GM21825 (cell line): ENCODE data around the gene ETFA.

Source experiments
- ATAC-seq: cut with Tn5 transposase; IDR thresholded peaks from one replicate; pipeline ENCODE4 v1.9.1; 2021; ENCODE audit warnings: mild to moderate bottlenecking, moderate library complexity; ENCODE audit not compliant: unreplicated experiment

ETFA gene

GRCh38 chr15:76199106-76200082 is 111.9 kb downstream of the ETFA start:
- no peak for ATAC-seq

DNA sequence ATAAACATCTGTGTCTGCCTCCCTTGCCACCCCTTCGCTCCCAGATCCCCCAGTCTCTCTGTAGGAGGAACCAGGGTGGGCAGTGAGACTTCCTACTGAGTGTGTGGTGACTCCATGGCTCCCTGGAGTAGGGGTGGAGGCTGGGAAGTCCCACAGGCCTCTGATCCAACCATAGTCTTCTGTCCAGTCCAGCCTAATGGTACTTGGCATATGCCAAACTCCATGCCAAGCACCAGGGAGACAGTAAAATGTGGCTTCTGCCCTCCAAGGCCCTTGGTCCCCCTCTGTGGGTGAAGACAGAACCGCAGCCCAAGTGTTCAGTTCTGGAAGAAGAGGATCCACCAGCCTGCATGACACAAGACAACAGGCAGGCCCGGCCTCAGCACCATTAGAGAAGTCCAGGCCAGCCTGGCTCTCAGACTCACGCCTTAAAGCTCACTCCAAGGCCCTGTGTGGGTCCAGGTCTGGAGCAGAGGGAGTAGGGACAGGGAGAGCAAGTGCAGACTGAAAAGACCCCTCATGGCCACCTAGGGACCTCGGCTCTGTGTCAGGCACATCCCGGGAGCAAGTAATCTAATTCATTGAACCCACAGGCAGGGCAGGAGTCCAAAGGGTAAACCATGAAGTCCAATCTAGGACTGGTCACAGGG is 112.7 kb downstream of the ETFA start:
- ATAC-seq, result no peak

GRCh38 chr15:76197703-76198455 is 113.4 kb downstream of the ETFA start:
- ATAC-seq, result no peak

DNA sequence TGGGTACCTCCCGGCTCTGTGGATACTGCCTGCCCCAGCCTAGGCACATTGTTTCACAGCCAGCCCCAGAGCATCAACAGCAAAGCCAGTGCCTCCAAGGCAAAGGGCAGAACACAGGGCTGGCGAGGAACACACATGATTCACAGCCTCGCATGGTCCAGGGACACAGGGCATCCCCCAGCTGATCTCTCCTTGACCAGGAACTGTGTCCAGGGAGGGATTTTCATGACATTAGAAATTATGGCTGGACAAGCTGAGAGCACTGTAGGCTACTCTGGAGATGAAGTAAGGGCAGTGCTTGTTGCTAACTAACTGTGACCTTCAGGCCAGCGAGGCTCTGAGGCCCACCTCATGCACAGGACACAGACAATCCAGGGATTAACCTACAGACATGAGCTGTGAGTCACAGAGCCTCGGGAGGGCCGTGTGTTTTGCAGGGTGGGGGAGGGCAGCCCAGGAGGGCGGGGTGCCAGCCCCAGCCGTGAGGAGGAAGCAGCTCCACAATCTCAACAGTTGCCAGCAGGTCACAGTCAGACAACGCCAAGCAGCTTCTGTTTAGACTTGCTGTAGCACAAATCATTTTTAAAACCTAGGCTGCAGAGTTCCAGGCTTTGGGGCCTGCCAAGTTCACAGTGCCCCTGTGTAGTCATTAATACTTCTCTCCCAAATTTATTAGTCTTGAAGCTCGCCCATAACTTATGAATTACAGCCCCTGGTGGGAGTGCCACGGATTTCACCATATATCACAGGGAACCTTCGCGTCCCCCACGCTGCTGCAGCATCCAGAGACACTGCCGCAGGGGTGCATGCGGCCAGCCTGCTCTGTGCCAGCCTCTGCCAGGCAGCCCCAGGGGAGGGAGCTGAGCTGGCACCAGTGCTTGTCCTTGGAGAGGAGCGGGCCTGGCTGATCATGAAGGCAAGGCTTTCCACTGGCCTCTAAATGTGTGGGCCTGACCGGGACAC is 114.7 kb downstream of the ETFA start:
- no peak for ATAC-seq

DNA sequence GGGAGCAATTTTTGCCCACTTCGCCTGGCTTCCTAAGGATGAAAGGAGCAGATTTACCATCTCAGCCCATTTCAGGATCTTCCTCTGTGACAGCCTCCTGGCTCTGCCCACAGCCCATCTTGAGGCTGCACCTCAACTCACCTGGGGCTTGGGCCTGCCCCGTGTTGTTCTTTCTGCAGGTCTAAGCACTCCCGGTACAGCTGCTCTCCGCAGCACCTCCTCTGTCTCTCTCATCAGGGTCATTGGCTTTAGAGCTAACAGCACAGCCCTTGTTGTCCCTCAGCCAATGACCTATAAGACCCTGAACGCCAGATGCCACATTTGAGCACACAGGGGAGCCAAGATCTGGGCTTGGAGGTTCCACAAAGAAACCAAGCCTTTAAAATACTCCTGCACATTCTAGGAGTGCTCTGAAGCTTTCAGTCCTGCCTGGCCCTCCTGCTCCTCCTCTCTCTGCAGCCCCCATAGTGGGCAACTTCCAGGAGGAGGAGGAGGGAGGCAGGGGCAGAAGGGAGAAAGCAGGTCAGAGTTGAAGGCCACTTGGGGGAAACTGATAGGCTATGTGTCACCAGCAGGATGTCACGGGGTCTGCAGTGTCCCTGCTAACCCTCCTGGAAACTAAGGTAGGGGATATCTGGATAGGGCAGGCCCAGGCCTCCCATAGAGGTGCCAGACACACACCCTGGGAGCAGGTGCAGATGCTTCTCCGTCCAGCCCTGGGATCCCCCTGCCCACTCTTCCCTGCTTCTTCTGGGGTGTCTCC is 115.6 kb downstream of the ETFA start:
- no peak for ATAC-seq

DNA sequence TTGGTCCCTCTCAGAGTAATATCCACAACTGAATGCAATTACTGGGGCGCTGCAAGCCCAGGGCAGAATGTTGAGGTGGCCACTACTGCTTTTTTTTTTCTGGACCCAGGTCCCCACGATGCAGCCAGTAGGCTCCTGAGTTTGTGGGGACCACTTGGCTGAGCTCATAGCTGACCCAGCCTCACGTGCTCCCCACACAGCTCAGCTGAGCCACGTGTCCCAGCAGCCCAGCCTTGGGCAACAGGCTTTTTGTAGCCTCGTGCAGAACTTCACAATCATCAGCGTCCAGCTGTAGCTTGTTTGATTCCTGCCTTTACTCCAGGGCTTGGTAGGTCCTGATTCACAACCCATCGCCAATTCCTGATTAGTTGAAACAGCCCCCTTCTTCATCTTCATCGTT is 117.3 kb downstream of the ETFA start:
- no peak for ATAC-seq

- no peak for ATAC-seq
These were observed 118.6 kb downstream of the ETFA start for GRCh38 chr15:76192715-76193114.

DNA sequence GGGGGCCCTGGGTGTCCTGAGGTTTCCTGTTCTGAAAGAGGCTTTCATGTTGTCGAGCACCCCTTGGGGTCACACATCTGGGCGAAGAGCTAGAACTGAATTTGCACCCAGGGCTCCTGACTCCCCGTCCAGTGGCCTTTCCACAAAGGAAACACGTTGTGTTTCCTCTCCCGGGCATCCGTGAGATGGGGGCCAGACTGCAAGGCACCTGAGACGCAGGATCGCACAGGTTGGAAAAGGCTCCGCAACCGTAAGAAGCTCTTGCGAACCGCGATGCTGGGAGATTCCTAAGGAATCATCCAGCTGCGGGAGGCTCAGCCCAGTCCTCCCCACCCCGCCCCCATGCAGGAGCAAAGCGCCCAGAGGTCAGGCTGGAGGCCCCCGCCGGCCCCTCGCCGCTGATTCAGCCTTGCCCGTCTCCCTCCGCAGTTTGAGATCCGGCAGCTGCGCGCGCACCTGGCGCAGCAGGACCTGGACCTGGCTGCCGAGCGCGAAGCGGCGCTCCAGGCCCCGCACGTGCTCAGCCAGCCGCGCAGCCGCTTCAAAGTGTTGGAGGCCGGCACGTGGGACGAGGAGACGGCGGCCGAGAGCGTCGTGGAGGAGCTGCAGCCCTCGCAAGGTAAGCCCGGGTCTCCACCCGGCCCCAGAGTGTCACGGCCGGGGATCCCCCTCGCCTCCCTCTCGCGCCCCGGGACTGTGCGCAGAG is 119.6 kb downstream of the ETFA start:
- no peak for ATAC-seq

DNA sequence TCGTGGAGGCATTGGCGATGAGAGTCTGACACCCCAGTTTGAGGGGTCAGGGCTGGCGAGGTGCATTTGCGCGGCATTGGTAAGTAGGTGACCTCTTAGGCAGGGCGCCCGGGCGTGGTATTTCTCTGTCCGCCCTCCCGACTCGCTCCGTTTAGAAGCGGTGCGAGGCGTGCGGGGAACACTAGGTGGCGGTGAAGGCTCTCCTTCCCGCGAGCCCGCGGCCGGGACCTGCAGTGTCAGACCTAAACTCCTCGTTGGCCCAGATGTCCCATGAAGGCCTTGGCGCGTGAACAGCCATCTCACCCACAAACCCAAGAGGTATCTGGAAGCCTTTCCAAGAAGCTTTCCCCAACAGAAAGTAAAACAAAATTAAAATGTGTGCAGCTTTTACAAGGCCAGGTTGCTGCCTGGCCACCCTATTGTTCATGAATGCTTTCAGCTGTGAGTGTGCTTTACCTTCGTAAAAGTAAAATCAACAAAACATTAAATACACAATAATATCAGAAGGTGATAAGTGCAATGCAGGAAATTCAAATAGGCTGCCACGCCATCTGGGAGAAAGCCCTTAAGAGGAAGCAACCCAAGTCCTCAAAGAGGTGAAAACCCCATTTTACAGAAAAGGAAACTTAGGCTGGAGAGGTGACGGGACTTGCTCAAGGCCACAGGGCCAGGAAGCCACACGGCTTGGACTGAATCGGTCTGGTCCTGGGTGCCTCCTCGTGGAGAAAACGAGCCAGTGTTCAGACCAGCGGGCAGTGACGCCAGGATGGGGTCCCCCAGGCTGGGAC is 120.3 kb downstream of the ETFA start:
- ATAC-seq, result peak; percentile 63

- ATAC-seq, result no peak
These were observed 121.2 kb downstream of the ETFA start for GRCh38 chr15:76190070-76190564.

DNA sequence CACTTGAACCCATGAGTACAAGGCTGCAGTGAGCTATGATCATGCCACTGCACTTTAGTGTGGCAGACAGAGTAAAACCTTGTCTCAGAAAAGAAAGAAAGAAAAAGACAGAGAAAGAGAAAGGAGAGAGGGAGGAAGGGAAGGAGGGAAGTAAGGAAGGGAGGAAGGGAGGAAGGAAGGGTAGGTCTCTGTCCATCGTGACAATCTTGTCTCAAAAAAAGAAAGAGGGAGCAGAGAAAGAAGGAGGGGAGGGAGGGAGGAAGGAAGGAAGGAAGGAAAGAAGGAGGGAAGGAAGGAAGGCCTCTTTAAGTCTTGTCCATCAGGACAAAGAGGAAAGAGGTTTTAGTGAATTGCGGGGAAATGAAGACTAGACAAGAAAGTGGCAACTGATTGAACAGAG is 122.2 kb downstream of the ETFA start:
- ATAC-seq, result no peak

DNA sequence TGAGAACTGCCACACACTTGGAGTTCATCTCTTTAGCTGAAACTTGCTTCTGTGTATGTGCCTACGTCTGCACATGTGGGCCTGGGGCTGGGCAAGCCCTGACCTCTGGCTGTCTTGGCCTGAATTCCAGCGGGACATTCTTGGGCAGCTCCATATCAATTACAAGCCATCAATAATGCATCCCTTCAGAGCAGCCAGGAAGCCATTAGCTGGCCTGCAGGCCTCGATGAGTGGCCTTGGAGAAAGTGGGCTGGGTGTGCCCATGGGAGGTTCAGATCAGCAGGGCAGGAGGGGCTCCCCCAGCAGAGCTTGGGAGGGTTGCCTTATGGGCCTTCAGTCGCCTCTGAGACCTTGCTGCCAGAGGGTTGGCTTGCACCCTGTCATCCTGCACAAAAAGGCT is 124.1 kb downstream of the ETFA start:
- no peak for ATAC-seq

- no peak for ATAC-seq
These were observed 125.6 kb downstream of the ETFA start for GRCh38 chr15:76185716-76186115.

DNA sequence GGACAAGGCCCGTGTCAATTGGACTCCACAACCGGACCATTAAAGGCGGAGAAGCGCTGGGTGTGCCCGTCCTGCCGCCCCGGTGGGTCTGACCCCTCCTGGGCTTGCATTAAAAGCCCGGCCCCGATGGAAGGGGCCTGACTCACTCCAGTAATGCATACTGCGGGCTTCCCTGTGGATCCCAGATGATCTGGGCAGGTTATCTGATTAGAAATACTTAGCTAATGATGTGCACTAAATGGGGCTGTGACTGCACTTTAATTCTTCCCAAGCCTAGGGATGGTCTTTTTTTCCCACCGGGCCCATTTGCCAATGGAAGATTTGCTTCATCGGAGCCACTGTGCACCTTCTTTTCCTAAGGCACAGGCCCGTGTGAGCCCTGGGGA is 126.6 kb downstream of the ETFA start:
- ATAC-seq, result no peak

GRCh38 chr15:76183930-76184649 is 127.2 kb downstream of the ETFA start:
- no peak for ATAC-seq

DNA sequence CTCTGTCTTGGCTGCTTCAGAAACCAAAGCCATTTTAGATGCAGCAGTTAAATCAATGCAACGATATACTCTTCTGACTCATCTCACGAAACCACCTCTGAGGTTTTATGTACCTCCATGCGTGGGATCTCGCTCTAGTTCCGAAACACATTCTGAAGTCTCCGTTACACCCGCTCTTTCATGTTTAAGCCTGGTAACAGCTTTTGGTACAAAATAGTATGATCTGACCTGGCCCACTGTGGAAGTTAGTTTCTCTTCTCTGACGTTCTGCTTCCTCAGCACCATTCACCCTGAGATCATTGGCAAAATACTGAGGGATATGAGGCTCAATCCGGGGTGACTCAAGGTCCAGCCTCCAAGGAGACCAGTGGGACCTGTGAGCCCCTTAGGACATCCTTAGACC is 129.6 kb downstream of the ETFA start:
- ATAC-seq, result peak; percentile 63

DNA sequence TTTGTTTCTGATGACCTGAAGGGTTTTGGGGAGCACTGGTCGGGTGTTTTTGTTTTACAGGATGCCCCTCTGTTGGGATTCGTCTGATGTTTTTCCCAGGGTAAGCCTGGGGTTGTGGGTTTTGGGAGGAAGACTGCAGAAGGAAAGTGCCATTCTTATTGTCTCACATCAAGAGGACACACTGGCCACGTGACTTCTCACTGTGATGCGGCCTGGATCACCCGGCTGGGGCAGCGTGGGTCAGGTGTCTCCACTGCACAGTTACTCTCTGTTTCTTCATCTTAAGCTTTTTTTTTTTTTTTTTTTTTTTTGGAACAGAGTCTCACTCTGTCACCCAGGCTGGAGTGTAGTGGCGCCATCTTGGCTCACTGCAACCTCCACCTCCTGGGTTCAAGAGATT is 130.9 kb downstream of the ETFA start:
- ATAC-seq, result no peak
